Measurements from ENCODE around the gene ANKRD11.
"Not testable (repeated sequence)": the region's sequence is repeated elsewhere in the genome, so short reads cannot be mapped to it uniquely, and the experiment has no call there.

ANKRD11 gene

DNA sequence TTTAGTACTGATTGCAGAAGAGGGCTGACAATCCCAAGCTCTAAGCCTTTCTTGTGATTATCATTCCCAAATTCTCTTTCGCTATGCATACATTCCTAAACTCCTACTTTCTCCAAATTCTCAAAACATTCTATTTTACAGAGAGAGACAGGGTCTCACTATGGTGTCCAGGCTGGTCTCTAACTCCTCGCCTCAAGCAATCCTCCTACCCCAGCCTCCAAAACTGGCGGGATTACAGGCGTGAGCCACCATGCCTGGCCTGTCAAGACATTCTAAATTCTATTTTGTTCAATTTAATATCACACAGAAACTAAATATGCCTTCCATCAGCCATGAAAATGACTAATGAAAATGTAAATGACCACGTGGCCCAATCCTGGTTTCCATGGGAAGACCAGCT lies 39.8 kb downstream of the ANKRD11 start:
- no peak for DNase-seq (ENCODE audit: low spot score)

GRCh38 chr16:89449726-89450335 lies 40.5 kb downstream of the ANKRD11 start:
- no peak for DNase-seq (ENCODE audit: low spot score)

DNA sequence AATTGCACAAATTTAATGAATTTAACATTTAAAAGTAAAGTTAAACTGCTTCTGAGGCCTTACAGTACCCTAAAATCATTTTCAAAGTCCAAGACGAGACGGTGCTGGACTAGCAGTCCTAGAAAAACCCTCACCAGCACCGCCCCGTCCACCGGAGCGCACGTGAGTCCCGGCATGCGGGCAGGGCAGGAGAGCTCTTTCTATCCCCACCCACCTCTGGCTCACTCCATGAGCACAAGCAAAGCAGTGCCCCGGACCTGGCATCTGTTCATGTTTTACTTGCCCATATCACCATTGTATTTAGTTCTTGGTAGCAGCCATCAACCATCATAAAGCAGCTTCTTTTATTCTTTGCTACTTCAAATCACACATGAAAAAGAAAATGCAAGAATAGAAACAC lies 41.7 kb downstream of the ANKRD11 start:
- no peak for DNase-seq (ENCODE audit: low spot score)

DNA sequence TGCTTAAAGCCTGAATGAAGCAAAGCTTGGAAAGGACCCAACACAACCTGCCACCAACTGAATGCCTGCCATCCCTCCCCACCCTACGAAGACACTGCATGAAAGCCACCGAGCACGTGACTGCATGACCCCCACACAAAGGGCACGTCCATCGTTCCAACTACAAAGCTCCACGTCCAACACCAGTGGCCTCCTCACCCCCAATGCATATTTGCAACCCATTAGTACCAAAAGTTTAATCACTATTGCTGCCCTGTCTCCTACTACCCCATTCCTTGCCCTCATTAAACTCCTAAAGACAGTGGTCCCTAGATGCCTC lies 43.4 kb downstream of the ANKRD11 start:
- no peak for DNase-seq (ENCODE audit: low spot score)

DNA sequence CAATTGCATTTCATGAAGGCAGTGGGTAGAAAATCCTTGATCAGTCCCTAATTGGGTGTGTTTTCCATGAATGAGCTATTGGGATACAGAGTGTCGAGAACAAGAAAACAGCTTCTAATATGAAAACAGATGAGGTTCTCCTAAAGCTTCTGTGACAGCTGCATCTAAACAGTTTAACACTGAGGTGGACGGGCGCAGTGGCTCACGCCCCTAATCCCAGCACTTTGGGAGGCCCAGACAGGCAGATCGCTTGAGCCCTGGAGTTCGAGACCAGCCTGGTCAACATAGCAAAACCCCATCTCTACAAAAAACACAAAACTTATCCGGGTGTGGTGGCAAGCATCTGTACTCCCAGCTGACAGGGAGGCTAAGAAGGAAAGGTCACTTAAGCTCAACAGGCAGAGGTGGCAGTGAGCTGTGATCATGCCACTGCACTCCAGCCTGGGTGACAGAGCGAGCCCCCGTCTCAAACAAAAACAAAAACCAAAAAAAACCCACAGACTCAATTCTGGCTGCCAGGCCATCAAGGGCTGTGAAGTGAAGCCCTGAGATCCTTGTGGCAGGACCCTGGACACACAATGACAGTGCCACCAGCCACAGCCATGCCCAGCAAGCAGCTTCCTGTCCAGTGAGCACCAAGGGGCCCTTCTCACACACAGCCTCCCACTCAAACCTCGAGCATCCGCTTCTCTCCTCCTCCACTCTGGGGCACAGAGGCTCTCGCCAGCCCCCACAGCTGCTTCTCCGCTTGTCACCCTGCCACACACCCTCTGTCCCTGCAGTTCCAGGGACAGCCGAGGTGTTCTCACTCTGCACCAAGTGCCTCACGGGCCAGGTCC lies 44.0 kb downstream of the ANKRD11 start:
- no peak for DNase-seq (ENCODE audit: low spot score)

DNA sequence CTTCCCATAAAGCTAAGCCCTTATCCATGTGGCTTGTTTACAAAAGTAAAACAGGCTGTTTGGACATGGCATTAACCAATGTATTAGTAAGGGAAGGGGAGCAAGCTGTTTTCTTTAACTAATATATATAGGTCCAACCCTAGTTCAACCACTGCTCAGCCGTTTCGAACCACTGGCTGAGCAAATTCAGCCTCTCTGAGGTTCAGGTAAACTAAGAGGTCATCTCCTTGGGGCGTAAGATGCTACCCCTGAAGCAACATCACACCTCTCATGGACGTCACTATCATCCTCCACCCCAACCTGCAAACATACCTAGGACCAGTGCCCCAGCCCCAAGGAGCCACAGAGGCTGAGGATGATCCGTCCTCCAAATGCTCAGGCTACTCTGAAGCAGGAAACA lies 45.2 kb downstream of the ANKRD11 start:
- no peak for DNase-seq (ENCODE audit: low spot score)

- no peak for DNase-seq (ENCODE audit: low spot score)
Observed at GRCh38 chr16:89444728-89445127, 45.6 kb downstream of the ANKRD11 start.

- DNase-seq (ENCODE audit: low spot score), result no peak
Observed at GRCh38 chr16:89444151-89444723, 46.1 kb downstream of the ANKRD11 start.

DNA sequence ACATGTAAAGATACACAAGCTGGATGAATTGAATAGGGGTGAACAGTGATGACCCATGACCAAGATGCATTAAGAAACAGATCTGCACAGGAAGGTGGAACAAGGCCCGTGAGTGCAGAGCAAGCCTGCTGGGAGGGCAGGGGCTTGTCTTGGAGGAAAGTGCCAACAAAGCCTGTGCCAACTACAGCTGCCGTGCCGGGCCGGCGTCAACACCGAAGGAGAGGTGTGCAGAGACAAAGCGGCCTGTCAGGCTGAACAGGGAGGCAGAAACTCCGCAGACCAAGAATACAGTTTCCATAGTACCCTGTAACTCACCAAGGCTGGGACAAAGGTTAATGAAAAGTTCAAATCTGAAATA lies 46.7 kb downstream of the ANKRD11 start:
- DNase-seq (ENCODE audit: low spot score), result no peak

DNA sequence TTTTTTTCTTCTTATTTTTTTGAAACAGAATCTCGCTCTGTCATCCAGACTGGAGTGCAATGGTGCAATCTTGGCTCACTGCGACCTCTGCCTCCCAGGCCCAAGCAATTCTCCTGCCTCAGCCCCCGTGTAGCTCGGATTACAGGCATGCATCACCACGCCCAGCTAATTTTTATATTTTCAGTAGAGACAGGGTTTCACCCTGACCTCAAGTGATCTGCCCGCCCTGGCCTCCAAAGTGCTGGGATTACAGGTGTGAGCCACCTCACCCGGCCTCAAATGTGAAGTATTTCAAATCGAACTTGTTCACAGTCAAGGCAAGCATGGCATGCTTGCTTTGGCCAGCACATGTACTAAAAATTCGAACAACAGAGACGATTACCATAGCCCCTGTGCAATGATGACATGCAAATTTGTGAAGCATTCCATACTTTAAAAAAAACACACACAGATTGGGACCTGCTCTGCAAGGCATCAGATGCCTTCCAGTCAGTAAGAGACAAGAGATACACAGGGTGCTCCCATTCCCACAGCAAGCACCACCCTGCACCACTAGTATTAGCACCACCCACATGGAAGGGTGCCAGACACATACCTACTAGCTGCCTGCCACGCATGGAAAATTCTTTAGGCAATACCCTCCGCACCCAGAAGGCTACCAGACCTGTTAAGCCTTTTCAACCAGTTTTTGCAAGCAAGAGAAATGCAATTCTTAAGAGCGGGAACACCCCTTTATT lies 47.2 kb downstream of the ANKRD11 start:
- DNase-seq (ENCODE audit: low spot score), result no peak

GRCh38 chr16:89442588-89442987 lies 47.8 kb downstream of the ANKRD11 start:
- no peak for DNase-seq (ENCODE audit: low spot score)

GRCh38 chr16:89439659-89440058 lies 50.7 kb downstream of the ANKRD11 start:
- DNase-seq (ENCODE audit: low spot score), result no peak

GRCh38 chr16:89437991-89438390 lies 52.4 kb downstream of the ANKRD11 start:
- no peak for DNase-seq (ENCODE audit: low spot score)

DNA sequence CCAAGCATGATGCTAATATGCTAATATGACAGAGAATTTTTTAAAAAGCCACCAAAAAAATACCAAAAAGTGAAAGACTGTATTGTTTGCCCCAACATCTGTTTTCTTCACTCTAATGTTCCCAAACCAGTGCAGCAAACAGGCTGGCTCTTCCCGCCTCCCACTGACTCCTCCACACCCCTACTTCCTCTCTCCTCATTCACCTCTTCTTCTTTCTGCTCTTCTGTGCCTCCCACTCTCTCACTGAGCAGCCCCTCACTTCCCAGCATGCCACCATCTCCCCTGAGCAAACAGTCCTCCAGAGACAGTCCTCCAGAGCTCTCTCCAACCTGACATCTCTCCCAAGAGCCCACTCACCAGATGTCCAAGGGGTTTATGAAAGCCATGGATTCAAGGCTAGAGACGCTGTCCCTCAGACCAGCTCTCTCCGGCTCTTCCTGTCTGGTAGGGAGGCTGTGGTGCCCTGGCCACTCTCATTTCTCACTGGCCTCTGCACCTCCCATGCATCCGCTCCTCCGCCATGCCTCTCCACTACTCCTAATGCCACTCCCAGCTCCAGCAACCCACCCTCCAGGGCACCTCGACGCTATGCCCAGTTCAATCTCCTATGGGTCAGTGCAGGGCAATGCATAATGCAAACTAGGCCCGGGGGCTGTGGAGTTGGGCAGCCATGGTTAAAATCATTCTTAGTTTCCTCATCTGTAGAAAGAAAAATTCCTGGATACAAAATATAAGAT lies 52.9 kb downstream of the ANKRD11 start:
- DNase-seq (ENCODE audit: low spot score), result no peak

DNA sequence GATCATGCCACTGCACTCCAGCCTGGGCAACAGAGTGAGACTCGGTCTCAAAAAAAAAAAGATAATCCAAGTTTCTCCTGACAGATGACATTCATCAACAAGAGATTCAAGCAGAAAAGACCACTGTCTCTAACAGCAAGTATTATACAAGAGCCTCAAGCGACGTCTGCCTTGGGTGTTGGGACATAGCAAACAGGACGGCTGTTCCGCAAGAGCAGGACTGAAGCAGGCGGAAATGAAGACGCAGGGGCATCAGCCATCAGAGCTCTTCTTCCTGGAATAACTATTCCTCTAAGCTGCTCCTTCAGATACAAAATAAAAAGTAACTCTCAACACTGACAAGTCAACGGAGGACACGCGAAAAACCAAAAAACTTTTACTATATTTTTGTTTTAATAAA lies 54.0 kb downstream of the ANKRD11 start:
- no peak for DNase-seq (ENCODE audit: low spot score)

- DNase-seq (ENCODE audit: low spot score), result not testable (repeated sequence)
Observed at GRCh38 chr16:89435059-89435458, 55.3 kb downstream of the ANKRD11 start.

DNA sequence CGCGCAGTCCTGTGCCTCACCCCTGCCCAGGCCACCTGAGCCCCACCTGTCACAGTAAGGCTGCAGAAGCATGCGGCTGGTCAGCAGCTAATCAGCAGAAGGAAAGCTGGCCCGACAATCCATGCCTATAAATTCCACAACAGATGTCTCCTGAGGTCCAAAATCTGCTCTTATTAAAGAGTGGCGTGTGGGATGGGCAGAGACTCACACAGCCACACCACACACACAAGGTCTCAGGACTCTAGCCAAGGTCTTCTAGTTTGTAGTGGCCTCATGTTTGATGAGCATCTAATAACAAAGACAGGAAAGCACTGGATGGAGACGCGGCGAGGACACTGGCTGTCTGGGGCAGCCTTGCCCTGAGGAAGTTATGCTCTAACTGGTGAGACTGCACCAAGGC lies 55.9 kb downstream of the ANKRD11 start:
- no peak for DNase-seq (ENCODE audit: low spot score)

DNA sequence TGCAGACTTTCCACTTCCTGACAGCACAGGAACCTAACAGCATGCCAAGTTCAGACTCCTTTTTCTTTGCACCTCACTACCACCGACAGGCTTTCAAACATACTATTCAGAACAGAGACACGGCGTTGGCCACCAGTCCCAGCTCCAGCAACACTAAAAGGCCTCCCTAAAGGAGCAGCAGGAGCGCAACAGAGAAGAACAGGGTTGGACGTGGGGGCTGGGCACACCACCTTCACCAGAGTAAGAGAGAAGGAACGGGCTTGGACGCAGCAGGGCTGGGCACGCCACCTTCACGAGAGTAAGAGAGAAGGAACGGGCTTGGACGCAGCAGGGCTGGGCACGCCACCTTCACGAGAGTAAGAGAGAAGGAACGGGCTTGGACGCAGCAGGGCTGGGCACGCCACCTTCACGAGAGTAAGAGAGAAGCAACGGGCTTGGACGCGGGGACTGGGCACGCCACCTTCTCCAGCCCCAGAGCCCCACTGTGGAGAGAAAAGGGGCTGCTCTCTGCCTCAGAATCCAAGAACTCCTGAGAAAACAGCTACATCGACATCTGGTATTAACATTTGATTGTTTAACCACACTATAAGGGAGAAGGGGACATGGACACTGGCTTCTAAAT lies 56.9 kb downstream of the ANKRD11 start:
- DNase-seq (ENCODE audit: low spot score), result not testable (repeated sequence)

- no peak for DNase-seq (ENCODE audit: low spot score)
Observed at GRCh38 chr16:89431630-89432029, 58.7 kb downstream of the ANKRD11 start.

- DNase-seq (ENCODE audit: low spot score), result no peak
Observed at GRCh38 chr16:89431158-89431584, 59.2 kb downstream of the ANKRD11 start.

DNA sequence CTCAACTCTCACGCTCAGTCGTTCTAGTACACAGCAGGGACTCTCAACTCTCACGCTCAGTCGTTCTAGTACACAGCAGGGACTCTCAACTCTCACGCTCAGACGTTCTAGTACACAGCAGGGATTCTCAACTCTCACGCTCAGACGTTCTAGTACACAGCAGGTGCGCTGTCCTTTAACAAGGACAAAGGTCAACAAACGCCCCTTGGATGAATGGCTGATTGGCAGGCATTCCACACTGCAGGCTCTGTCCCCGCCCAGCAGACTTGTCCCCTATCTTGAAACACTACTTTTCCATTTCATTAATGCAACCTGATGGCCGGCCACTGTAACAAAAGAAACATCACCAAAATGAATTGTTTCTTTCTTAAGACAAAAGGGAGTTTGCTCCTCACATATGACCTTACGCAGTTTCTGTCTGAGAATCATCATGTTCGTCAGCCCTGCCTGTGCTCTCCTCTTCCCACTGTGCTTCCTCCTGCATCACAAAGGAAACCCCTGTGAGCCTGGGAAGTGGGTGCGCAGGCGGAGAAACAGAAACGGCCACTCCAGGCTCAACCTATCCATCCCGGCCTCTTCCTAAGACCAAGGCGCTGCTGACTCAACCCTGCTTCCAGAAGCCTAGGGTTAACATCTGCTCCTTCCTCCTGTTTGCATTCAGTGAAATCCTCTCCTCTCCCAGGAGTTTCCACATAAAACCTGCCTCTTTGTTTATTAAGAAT lies 59.8 kb downstream of the ANKRD11 start:
- DNase-seq (ENCODE audit: low spot score), result no peak
